CD1c-positive myeloid dendritic cell (primary cell): ENCODE data around the gene MAJIN.
"Not testable (repeated sequence)": the region's sequence is repeated elsewhere in the genome, so short reads cannot be mapped to it uniquely, and the experiment has no call there.

Experiments
- DNase-seq: peaks from one replicate; pipeline ENCODE4 v3.0.0-alpha.2; 2016; ENCODE audit errors: extremely low spot score

Gene MAJIN, protein sequence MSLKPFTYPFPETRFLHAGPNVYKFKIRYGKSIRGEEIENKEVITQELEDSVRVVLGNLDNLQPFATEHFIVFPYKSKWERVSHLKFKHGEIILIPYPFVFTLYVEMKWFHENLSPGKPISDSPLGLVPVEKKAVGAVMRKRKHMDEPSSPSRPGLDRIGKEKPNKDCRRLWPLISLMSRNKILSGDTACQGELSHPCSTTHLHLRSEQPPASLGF

GRCh38 chr11:64971421-64972233 is at the start of gene MAJIN:
Gene MAJIN, minus strand, starts transcription at chr11:64972108. Its CDS starts 12,703 bp downstream, at chr11:64959405.
- peak; percentile 93 for DNase-seq

GRCh38 chr11:65021509-65021908 is 49.6 kb upstream of the MAJIN start:
- no peak for DNase-seq

DNA sequence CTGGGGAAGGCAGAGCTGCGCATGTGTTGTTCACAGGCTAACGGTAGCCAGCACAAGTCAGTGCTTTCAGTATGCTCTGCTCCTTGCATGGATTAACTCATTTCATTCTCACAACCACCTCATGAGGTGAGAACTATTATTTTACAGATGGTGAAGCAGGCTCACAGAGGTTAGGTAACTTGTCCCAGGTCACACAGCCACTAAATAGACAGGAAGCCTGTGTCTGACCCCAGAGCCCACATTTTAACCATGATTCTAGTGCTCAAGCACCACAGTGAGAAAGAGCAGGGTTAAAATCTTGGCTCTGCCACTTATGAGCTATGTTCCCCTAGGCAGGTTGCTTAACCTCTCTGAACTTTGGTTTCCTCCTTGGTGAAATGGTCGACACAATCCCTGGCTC is 49.1 kb upstream of the MAJIN start:
- no peak for DNase-seq

GRCh38 chr11:65019824-65020223 is 47.9 kb upstream of the MAJIN start:
- no peak for DNase-seq

DNA sequence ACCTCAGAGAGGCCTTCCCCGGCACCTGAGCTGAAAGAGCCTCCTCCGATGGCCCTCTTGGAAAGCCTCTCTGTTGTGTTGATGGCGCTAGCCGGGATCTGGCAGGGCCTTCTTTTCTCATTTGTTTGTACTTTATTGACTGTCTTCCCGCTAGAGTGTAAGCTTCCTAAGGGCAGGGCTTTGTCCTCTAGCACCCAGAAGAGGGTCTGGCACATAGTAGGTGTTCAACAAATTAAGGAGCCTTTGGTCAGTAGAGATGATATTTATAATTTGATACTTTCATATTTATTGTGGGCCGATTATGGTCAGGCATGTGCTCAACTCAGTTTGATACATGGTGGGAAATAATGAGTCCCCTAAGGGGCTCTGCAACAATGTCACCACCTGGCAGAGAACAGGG is 46.0 kb upstream of the MAJIN start:
- no peak for DNase-seq

DNA sequence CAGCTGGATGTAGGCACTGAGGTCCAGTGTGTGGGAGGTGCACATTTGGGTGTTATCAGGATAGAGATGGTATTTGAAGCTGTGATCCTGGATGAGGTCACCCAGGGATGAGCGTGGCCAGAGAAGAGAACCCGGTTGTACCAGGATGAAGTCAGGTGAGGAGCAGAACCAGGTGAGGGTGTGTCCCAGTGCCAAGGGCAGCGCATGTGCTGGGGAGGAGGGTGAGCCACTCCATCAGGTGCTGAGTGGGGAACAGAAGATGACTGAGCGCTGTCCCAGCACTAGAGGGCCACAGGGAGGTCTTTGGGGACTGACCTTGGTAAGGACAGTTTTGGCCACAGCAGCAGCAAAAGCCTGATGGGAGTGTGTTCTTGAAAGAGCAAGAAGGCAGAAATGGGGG is 44.8 kb upstream of the MAJIN start:
- no peak for DNase-seq

GRCh38 chr11:65014726-65015227 is 42.9 kb upstream of the MAJIN start:
- no peak for DNase-seq

DNA sequence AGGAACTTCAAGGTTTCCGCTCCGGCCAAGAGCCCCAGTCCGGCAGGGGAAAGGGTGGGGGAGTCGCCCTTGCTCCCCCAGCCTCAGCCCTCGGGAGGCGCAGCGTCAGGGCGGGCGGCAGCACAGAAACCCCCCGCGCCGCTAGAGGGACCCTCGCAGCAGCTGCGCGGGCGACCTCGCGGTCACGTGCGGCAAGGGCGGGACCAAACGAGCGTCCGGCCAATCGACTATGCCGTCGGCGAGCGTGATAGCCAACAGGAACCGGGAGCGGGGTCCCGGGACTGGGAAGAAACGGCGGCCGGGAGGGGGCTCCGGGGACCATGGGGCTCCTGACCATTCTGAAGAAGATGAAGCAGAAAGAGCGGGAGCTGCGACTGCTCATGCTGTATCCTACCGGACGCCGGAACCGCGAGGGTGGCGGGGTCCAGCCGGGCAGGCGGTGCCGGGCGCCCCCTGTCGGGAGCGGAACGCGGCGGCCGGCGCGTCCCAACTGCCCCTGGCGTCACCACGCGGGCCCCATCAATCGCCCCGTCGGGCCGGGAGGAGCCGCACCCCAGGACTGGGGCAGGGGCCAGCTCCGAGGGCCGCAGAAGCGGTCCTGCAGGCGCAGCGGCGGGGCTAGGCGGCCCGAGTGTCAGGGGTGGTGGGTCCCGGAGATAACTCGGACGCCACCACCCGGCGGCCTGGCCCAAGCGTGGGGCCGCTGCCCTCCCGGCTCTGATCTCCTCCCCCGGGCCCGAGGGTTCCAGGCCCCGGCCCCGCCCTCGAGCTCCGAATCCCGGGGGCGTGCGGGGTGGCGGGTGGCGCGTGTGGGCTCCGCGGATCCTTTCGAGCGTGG is 42.2 kb upstream of the MAJIN start, which contains the start of gene ARL2:
ARL2 (plus strand) TSS at position 273 of the 838 bp plus-strand sequence; CDS start at position 321, 48 bp downstream.
- peak; percentile 92 for DNase-seq

- DNase-seq, result peak; percentile 96
Measured at GRCh38 chr11:65013130-65013887, 41.4 kb upstream of the MAJIN start.

DNA sequence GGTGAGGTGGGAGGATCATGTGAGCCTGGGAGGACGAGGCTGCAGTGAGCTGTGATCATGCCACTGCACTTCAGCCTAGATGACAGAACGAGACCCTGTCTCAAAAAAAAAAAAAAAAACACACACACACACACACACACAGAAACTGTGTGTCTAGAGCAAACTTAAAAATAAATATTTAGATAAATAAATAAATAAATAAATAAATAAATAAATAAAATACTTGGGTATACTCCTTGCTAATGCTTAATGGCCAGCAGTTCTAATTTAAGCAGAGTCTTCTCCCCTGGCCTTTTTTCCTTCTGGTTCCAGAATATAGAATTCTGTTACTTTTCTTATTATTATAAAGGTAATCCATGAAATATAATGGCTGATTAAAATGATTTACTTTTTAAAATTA is 37.0 kb upstream of the MAJIN start:
- no peak for DNase-seq

GRCh38 chr11:65008016-65008415 is 36.1 kb upstream of the MAJIN start:
- no peak for DNase-seq

DNA sequence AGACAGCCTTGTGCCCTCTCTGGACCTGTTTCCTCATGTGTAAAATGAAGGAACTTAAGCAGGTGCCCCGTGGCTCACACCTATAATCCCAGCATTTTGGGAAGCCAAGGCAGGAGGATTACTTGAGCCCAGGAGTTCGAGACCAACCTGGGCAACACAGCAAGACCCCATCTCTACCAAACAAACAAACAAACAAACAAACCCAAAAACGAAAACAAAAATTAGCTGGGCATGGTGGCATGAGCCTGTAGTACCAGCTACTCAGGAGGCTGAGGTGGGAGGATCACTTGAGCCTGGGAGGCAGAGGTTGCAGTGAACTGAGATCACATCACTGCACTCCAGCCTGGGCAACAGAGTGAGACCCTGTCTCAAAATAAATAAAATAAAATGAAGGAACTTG is 32.1 kb upstream of the MAJIN start:
- not testable (repeated sequence) for DNase-seq

GRCh38 chr11:65003282-65003681 is 31.4 kb upstream of the MAJIN start:
- no peak for DNase-seq

GRCh38 chr11:65002706-65003105 is 30.8 kb upstream of the MAJIN start:
- DNase-seq, result no peak

- no peak for DNase-seq
Measured at GRCh38 chr11:64999478-64999877, 27.6 kb upstream of the MAJIN start.

GRCh38 chr11:64998690-64999431 is 27.0 kb upstream of the MAJIN start:
- no peak for DNase-seq

- DNase-seq, result no peak
Measured at GRCh38 chr11:64998141-64998540, 26.2 kb upstream of the MAJIN start.

DNA sequence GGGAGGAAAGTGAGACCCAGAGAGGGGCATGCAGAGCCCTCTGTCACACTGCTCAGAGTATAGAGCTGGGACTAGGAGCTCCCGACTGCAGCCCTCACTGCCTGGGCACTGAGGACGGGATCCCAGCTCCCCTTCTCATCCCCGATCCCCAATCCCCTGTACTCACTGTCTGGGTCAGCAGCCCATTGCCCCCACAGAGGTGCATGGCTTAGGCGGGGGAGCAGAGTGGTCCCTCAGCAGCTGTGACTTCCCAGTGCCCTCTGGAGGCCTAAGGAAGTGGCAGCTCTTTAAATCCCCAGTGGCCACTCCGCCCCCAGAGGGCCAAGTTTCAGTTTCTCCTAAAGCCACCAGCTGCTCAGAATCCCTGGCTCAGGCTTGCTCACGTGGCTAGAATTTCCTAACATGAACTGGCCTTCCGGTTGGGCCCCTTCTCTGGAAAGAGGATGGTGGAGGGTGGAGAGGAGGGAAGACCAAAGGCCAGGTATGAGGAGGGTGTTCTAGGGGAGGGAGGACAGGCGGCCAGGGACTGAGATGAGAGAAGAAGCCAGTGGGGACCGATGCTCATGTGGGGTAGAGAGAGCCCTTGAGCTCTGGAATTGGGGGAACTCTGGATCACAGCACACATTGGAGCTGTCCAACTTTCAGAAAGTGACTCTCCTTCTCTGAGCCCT is 24.9 kb upstream of the MAJIN start, which contains the start of gene BATF2:
BATF2 (minus strand) TSS at position 262 of the 671 bp plus-strand sequence; CDS start at position 205, 57 bp downstream.
- peak; percentile 83 for DNase-seq

DNA sequence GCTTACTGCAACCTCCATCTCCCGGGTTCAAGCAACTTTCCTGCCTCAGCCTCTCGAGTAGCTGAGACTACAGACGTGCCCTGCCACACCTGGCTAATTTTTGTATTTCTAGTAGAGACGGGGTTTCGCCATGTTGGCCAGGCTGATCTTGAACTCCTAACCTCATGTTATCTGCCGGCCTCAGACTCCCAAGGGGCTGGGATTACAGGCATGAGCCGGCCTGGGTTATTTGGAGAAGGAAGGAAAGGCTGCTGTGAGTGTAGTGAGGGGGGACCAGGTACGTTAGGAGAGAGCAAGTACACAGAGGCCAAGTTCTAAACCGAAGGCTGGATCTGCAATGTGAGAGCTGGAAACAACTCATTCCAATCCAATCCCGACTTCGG is 24.4 kb upstream of the MAJIN start:
- DNase-seq, result no peak

DNA sequence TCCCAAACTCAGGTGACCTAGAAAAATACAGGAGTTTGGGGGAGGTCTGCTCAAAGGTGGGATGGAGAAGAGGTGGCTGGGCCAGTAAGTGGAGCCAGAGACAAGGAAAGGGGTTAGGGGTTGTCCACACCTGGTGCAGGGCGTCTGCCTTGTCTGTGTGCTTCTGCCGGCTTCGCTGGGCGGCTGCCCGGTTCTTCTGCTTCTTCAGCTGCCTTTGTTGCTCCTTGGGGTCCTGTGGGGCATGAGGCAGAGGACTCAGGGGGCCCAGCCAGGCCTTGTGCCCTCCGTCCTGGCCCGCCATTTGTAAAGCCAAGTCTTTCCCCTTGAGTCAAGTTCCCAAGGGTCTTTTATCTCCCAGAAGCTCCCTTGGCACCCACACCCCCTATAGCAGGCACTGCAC is 22.4 kb upstream of the MAJIN start:
- DNase-seq, result no peak
